Endothelial cell (in vitro differentiated cells): Measurements from ENCODE around the gene NSUN5. TPM values are rescaled to one million over a fixed set of nuclear protein-coding genes. Genes with fewer than 3 reads are reported as not detected.

Experiments used
- DNase-seq: peaks from one replicate; pipeline ENCODE4 v3.0.0; 2021; ENCODE audit warnings: low spot score
- H3K27ac Mint-ChIP-seq: one replicate; pipeline ENCODE4 v1.8.0; 2021; ENCODE audit warnings: mixed read lengths, inconsistent platforms; ENCODE audit not compliant: unreplicated experiment
- H3K27me3 Mint-ChIP-seq: one replicate; pipeline ENCODE4 v1.8.0; 2021; ENCODE audit warnings: mild to moderate bottlenecking, moderate library complexity, mixed read lengths, inconsistent platforms; ENCODE audit not compliant: unreplicated experiment
- H3K36me3 Mint-ChIP-seq: one replicate; pipeline ENCODE4 v1.8.0; 2021; ENCODE audit warnings: mild to moderate bottlenecking, low read depth, mixed read lengths, inconsistent platforms; ENCODE audit not compliant: unreplicated experiment
- H3K4me1 Mint-ChIP-seq: one replicate; pipeline ENCODE4 v1.8.0; 2021; ENCODE audit warnings: mild to moderate bottlenecking, mixed read lengths, inconsistent platforms; ENCODE audit not compliant: unreplicated experiment
- H3K4me3 Mint-ChIP-seq: one replicate; pipeline ENCODE4 v1.8.0; 2021; ENCODE audit warnings: mild to moderate bottlenecking, mixed read lengths, inconsistent platforms; ENCODE audit not compliant: unreplicated experiment
- H3K9me3 Mint-ChIP-seq: one replicate; pipeline ENCODE4 v1.8.0; 2021; ENCODE audit warnings: mixed read lengths, inconsistent platforms; ENCODE audit not compliant: unreplicated experiment
- total RNA-seq: library from RNA; stranded (reverse); fragmentation: NEBNext Ultra II Directional; extraction: Animal tissue kit (Norgen Biotek cat#: 25700); gene quantifications from one replicate; pipeline ENCODE4 v1.2.1, GENCODE V29; 2021; ENCODE audit not compliant: unreplicated experiment
- TF ChIP-seq, protein P1 (sequence below): fragments of 200-600 bp; sonication (generic); IDR thresholded peaks from one replicate; pipeline ENCODE4 v1.5.0; 2021; ENCODE audit warnings: antibody characterized with exemption; ENCODE audit not compliant: unreplicated experiment

NSUN5 gene
- total RNA-seq, 1 donor from 2014 or later: 10.7 TPM

DNA sequence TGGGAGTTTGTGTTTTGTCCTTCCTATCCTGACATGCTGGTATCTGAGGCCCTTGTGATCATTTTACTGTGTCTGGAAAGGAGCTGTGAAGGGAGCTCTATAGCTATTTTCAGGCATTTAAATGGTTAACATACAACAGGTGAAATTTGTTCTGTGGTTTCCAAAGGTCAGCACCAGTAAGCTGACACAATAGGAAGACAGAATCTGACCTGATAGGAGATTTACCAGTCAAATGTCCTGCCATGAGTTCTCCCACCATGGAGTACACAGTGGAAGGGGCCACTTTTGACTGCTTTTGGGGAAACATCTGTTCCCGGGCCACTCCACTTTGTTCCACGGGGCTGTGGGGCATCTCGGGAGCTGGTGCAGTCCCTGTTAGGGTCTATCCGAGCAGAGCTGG is 36.9 kb upstream of the NSUN5 start:
- Mint-ChIP-seq H3K4me1 (peaks cover 17% of the 10 kb centered on the region), H3K27me3 (no peaks in the 10 kb centered on the region), H3K9me3 (no peaks in the 10 kb centered on the region), H3K27ac (no peak overlapping the region), H3K36me3 (peaks cover 5% of the 10 kb centered on the region), H3K4me3 (no peak overlapping the region)
- no peak for DNase-seq
- TF ChIP-seq, protein P1, sequence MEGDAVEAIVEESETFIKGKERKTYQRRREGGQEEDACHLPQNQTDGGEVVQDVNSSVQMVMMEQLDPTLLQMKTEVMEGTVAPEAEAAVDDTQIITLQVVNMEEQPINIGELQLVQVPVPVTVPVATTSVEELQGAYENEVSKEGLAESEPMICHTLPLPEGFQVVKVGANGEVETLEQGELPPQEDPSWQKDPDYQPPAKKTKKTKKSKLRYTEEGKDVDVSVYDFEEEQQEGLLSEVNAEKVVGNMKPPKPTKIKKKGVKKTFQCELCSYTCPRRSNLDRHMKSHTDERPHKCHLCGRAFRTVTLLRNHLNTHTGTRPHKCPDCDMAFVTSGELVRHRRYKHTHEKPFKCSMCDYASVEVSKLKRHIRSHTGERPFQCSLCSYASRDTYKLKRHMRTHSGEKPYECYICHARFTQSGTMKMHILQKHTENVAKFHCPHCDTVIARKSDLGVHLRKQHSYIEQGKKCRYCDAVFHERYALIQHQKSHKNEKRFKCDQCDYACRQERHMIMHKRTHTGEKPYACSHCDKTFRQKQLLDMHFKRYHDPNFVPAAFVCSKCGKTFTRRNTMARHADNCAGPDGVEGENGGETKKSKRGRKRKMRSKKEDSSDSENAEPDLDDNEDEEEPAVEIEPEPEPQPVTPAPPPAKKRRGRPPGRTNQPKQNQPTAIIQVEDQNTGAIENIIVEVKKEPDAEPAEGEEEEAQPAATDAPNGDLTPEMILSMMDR: no peak

DNA sequence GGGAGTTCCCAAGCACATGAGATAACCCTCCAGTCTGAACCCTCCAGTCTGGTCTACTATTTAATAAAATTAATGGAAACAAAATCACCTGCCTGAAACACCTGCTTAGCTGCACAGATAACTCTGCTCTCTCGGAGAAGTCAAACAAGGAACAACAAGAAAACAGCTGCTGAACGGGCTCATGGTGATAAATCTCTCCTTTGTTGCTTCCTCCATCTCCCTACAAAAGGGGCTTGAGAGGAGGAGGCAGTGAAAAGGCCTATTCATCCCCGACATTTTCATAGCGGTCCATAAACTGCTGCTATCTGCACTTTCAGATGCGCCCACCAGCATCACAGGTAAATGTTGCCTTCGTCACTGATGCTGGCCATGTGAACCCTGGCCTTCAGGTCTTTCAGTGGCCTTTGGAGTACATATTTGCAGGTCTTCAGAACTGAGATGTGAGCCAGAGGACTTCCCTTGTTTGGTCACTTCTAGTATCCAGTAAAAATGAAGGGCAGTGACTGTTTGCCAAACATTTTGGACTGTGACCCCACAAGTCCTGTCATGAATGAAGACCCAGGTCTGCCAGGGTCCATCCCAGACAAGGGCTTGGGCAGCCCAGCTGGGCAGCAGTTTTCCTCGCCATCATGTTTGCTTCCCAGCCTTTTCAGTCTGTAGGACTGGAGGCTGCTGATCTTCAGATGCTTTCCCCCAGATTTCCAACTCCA is 35.2 kb upstream of the NSUN5 start:
- no peak overlapping the region for H3K4me3 Mint-ChIP-seq
- H3K4me1 Mint-ChIP-seq: peaks cover 12% of the 10 kb centered on the region
- no peak overlapping the region for H3K27ac Mint-ChIP-seq
- H3K9me3 Mint-ChIP-seq: no peaks in the 10 kb centered on the region
- TF ChIP-seq, protein P1: no peak
- no peak for DNase-seq
- H3K36me3 Mint-ChIP-seq: peaks cover 5% of the 10 kb centered on the region
- no peaks in the 10 kb centered on the region for H3K27me3 Mint-ChIP-seq

DNA sequence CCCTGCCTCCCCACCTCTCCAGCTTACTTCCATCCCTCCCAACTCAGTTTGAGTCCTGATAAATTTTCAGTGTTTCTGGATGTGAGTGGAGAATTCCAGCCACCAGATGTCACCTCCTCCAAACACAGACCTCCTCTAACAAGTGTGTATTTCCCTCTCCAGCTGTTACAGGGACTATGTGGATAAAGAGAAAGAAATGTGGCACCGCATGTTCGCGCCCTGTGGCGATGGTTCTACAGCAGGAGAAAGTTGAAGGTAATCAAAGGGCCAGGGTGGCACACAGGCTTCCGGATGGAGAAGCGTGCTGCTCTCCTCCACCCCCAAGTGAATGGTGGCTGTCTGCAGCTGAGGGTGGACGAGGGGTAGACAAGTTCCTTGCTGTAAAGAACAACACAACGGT is 34.0 kb upstream of the NSUN5 start:
- Mint-ChIP-seq H3K27me3 (no peaks in the 10 kb centered on the region), H3K36me3 (peaks cover 5% of the 10 kb centered on the region), H3K27ac (no peak overlapping the region), H3K9me3 (no peaks in the 10 kb centered on the region), H3K4me1 (peaks cover 5% of the 10 kb centered on the region), H3K4me3 (no peak overlapping the region)
- TF ChIP-seq, protein P1: no peak
- DNase-seq: peak; percentile 25

DNA sequence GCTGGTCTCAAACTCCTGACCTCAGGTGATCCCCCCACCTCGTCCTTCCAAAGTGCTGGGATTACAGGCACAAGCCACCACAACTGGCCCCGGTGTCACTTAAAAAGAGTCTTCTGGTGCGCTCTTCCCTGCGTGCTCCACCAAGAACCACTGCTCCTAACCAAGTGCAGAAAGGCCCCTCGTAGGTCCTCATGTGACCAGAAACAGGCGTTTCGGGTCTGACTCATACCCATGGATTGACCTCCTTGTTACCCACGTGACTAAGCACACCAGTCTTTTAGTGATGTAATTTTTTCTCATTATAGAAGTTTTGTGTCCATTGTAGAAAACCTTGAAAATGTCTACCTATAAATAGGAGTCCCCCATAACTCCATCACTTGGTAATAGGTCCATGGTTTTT is 33.3 kb upstream of the NSUN5 start:
- TF ChIP-seq, protein P1: no peak
- H3K36me3 Mint-ChIP-seq: peaks cover 5% of the 10 kb centered on the region

DNA sequence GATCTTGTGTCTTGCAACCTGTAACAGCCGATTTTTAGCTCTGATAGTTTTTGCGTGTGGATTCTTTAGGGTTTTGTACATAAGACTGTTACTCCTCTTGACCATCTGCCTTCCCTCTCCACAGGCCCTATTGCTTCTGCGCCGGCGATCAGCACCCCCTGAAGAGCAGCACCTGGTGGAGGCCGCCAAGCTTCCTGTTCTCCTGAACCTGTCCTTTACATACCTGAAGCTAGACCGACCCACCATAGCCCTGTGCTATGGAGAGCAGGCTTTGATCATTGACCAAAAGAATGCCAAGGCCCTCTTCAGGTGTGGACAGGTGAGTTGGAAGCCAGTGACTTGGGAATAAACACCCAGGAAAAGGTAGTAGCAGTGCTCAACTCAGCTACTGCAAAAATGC is 31.9 kb upstream of the NSUN5 start:
- peaks cover 5% of the 10 kb centered on the region for H3K36me3 Mint-ChIP-seq
- H3K27ac Mint-ChIP-seq: no peak overlapping the region
- peaks cover 5% of the 10 kb centered on the region for H3K4me1 Mint-ChIP-seq
- TF ChIP-seq, protein P1: no peak
- H3K4me3 Mint-ChIP-seq: no peak overlapping the region
- no peaks in the 10 kb centered on the region for H3K9me3 Mint-ChIP-seq
- H3K27me3 Mint-ChIP-seq: no peaks in the 10 kb centered on the region
- no peak for DNase-seq

More for the DNA sequence above, 33.3 kb upstream of the NSUN5 start:
- Mint-ChIP-seq H3K4me3 (no peak overlapping the region), H3K4me1 (peaks cover 5% of the 10 kb centered on the region), H3K27ac (no peak overlapping the region), H3K9me3 (no peaks in the 10 kb centered on the region), H3K27me3 (no peaks in the 10 kb centered on the region)
- DNase-seq: no peak
